Measurements from ENCODE around the gene COTL1.

DNA sequence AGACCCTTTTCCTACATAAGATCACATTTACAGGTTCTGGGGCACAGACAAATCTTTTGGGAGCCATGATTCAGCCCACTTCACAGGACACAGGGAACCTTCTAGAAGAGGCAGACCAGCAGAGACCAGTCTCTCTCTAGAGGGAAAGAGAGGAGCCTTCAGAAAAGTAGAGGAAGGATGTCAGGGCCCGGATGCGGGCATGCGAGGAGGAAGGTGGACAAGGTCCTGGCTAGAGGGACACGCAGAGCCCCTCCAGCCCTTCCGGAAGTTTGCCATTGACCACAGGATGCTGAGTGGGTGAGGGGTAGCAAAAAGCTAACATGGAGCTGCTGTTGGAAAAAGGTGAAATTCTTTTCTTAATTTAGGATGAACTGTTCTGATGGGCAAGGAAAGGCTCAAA, 57.6 kb downstream of the COTL1 start:
- TF ChIP-seq POLR2AphosphoS5 (IDR thresholded peaks at IDR 0.05) = no peak
- no peak for TF ChIP-seq POLR2A (IDR thresholded peaks at IDR 0.05)
- TF ChIP-seq CTCF (IDR thresholded peaks at IDR 0.05) = no peak
